A172 (cell line): ENCODE data around the gene NRN1L. TPM values are rescaled to one million over a fixed set of nuclear protein-coding genes. Genes with fewer than 3 reads are reported as not detected.

ENCODE experiments used
- DNase-seq: peaks from one replicate; pipeline ENCODE4 v3.0.0-alpha.2; 2015; ENCODE audit warnings: low spot score
- total RNA-seq: library from RNA; depleted of rRNA; stranded (reverse); fragments of >200 nt; shearing (Covaris generic); gene quantifications from 2 replicates; pipeline ENCODE4 v1.2.3, GENCODE V29; 2014

Gene NRN1L
- total RNA-seq, 1 experiment from 2014 or later: not detected

- DNase-seq: no peak
Measured at GRCh38 chr16:67917140-67917851, 32.6 kb downstream of the NRN1L start.

- peak; percentile 85 for DNase-seq
Measured at GRCh38 chr16:67917852-67918236, 33.2 kb downstream of the NRN1L start.

- no peak for DNase-seq
Measured at GRCh38 chr16:67919622-67920221, 35.0 kb downstream of the NRN1L start.

GRCh38 chr16:67922221-67922620, 37.5 kb downstream of the NRN1L start:
- DNase-seq: no peak

GRCh38 chr16:67922740-67923139, 38.1 kb downstream of the NRN1L start:
- DNase-seq: no peak

GRCh38 chr16:67923414-67924116, 38.9 kb downstream of the NRN1L start:
- DNase-seq: no peak

- DNase-seq: no peak
Measured at GRCh38 chr16:67924140-67924906, 39.6 kb downstream of the NRN1L start.

GRCh38 chr16:67926181-67926750, 41.6 kb downstream of the NRN1L start:
- no peak for DNase-seq

- DNase-seq: no peak
Measured at GRCh38 chr16:67927131-67927941, 42.7 kb downstream of the NRN1L start.

GRCh38 chr16:67928147-67928546, 43.5 kb downstream of the NRN1L start:
- DNase-seq: no peak

- no peak for DNase-seq
Measured at GRCh38 chr16:67928561-67929364, 44.1 kb downstream of the NRN1L start.

GRCh38 chr16:67930191-67930590, 45.5 kb downstream of the NRN1L start:
- DNase-seq: no peak

- DNase-seq: no peak
Measured at GRCh38 chr16:67930678-67931211, 46.1 kb downstream of the NRN1L start.

- no peak for DNase-seq
Measured at GRCh38 chr16:67931712-67932461, 47.2 kb downstream of the NRN1L start, which contains the start of gene CTRL. Gene CTRL, minus strand, starts transcription at chr16:67931862. Its CDS starts 10 bp downstream, at chr16:67931852.

GRCh38 chr16:67932462-67932840, 47.8 kb downstream of the NRN1L start:
- no peak for DNase-seq

- no peak for DNase-seq
Measured at GRCh38 chr16:67933805-67934204, 49.1 kb downstream of the NRN1L start.

- no peak for DNase-seq
Measured at GRCh38 chr16:67934306-67935100, 49.8 kb downstream of the NRN1L start.

- DNase-seq: no peak
Measured at GRCh38 chr16:67935101-67935401, 50.4 kb downstream of the NRN1L start.
